ENCODE results near the gene CUL1.

The CUL1 gene

DNA sequence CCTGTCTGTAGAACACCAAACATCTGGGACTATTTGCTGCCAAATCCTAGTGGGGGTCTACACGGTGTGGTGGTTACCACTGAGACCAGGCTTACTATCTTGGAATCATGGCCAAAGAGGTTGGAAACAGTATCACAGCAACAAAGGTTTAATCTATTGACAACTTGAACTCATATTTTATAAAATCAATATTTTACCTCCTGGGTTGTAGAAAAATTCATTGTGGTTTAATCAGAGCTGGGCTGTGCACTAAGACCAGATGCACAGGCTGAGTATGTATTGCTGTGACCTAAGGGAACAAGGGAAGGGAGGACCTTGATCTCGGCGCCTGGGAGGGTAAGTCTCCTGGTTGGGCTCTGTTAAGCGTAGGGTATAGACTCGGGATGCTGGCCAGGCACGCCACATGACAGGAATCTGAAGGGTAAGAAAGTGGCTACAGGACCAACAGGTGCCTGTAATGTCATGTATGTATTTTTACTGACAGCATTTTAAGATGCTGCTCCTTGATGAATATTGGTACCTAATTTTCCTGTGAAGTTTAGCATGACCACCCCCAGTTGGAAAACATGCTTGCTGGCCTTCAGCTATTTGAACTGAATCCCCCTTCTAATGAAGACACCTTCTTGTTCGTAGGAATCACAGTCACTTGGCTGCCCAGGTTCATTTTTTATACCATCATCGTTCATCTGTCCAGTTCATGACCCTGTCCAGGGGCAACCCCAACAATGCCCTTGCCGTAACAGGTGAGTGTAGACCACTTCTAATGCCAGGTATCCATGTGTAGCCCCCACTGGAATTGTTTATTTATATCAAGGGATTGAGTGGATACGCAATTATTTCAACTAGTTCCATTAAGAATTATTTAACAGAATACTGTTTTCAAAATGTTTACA, 105.9 kb downstream of the CUL1 start:
- DNase-seq (ENCODE audit: low spot score) = no peak

DNA sequence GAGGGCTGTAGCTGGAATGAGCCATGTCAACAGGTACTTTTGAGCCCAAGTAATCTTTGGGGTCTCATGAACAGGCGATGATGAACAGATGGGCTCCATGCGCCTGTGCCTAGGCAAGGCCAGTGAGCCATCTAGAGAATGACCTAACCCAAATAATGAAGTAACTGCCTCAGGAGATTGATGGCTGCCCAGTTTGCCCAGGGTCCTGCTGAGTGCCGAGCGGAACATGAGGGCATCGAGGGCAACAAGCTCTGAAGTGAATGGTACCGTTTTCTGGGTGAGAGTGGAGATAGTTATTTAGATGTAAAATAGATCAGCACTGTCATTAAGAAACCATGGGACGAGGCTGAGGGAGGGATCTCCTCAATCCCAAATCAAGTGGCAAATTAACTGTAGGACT, 107.5 kb downstream of the CUL1 start:
- no peak for DNase-seq (ENCODE audit: low spot score)

DNA sequence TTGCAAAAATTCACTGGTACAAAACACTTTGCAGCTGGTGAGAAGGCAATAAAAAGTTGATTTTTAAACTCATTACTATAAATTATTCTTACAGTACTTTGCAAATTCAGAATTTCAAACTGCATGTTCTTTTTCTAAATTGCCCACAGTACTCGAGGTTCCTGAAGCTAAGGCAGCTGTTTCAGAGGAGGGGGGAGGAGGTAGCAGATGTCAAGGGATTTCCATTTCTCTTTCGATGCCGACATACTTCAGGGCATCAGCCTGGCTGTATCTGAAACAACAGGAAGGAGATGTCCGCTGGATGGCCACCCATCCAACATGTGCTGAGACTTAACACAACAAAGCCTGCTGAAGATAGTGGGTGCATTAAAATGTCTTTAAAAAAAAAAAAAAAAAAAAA, 108.7 kb downstream of the CUL1 start:
- DNase-seq (ENCODE audit: low spot score) = no peak

DNA sequence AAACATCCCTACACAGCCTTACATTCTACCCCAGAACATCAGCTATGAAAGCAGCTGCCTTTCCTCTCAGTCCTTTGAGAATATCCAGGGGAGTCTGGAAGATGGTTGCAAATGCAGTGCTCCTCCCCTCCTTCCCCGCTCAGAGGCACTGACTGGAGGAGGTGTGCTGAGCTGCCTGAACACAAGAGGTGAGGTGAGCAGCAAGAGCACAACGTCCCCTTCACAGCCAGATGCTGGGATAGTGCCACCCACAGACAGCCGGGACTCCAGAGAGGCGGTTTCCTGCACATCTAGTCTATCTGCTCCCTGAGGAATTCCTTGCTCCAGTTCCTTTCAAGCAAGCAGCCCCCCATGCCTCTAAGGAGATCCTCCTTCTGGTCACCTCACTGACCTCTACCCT, 111.2 kb downstream of the CUL1 start:
- no peak for DNase-seq (ENCODE audit: low spot score)

DNA sequence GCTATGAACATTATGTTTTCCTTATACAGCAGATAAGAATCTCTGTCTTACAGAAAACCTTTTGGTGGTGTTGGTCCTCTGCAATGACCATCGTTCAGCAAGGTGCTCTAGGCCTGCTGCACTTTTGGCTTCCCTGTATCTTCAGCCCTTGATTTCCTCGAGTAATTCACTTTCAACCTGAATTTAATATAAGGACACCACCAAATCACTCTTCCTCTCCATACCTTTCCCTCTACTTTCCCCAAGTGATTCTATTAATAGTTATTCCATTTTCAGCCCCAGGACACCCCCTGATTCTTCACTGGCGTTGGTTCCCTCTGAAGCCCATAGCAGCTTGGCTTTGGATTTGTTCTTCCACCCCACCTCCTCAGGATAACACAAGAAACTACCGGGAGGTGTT, 113.2 kb downstream of the CUL1 start:
- no peak for DNase-seq (ENCODE audit: low spot score)

DNA sequence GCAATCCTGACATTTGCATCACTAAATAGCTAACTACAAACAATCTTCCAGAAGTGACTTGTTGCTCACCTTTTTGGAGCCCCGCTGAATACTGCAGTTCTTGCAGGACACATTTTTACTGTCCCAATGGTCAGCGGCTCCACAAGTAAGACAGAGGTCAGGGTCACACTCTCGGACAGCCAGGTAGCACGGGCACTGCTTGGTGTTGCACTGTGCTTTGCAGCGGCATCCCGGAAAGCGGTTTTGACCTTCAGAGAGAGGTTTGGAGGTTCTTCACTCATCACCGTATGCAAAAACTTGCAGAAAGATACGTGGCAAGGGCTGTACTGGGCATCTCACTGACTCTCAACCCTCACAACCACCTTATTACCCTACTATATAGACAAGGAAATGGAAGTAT, 115.2 kb downstream of the CUL1 start:
- DNase-seq (ENCODE audit: low spot score) = no peak

DNA sequence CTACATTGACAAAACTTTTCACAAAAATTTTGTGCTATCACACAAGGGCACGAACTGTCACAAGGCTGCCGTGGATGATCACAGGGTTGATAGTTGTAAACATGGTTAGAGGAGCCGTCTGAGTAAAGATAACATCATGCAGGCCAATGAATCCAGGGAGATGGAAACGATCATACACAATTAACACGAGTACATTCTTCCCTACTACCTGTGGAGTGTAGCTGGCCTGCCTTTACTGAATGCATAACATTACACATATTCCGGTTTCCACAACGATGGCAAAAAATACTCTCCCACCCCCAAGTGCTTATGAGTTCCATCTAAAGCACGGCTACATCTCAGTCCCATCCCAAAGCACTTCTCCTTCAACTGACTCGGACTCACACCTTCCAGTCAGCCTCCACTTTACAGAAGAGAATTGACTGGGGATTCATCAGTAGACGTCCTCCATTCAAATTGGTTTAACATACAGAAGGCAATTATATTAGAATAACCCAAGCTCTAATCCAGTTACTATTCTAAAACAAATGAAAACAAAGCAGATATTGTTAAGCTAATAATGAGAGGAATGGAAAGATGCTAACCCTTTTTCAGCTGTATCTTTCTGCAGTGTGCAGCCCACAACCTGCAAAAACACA, 116.3 kb downstream of the CUL1 start:
- DNase-seq (ENCODE audit: low spot score) = no peak

DNA sequence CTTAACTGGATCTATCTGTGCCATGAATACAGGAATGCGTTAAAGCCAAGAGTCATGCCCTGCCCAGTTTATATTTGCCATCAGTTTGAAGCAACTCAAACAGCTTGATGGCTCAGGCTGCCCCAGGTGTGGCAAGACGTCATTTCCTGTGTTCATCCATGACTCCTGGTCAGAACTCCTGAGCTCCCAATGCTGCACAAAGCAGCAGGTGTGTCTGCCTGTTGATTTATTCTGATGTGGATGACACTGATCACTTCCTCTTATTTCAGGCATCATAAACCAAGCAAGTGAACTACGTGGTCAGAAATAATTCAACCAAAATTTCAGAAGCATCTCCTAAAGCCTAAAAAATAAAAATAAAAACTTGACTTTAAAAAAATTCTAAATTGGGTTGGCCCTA, 116.9 kb downstream of the CUL1 start:
- DNase-seq (ENCODE audit: low spot score) = no peak

DNA sequence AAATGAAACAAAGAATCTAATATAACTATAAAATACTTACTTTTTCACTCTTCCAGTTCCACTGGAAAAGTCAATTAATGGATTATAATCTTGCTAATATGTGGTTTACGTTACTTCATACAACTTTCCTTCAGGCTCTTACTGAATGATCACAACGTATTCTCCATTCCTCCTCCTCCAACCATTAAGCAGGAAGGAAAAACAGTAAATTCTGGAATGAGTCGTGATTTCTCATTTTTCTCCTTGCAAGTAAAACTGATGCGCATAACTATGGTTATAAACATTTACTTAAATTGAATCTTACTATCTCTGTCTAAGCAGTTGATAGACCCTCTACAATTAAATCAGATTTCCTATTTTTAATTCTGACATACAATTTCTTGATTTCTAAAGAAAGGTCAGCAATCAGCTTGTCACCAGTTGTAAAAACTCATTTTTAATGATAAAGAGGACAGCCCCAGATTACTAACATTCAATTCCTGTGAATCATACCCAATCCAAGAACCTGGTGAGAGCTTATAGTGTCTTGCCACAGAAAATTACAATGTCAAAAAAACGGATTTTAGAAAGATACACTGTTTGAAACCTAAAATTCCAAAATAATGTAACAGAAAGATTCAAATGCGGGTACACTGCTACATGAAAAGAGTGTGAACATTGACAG, 121.1 kb downstream of the CUL1 start:
- no peak for DNase-seq (ENCODE audit: low spot score)

DNA sequence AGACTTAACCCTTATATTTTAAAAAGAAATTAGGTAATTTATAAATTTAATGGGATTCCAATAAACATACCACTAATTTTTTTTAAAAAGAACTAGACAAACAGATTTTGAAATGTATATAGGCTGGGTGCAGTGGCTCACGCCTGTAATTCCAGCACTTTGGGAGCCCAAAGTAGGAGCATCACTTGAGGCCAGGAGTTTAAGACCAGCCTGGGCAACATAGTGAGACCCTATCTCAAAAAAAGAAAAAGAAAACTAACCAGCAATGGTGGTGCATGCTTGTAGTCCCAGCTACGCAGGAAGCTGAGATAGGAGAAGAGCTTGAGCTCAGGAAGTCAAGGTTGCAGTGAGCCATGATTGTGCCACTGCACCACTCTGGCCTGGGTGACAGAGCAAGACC, 122.7 kb downstream of the CUL1 start:
- no peak for DNase-seq (ENCODE audit: low spot score)

DNA sequence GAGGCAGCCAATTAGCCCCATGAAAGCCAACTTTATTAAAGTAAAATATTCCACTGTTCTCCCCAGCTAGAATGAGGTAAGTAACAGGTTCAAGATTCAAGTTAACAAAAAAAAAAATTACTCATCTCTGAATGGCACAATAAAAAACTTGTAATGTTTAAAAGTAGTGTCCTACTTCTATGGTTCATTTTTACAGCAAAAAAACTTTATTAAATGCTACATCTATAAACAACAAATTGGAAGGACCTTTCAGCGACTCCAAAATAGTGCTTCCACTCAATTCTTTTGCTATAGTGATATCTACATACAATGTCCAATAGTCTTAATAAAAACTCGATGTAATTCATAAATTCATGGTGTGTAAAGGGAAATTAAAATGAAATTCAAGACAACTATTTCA, 126.2 kb downstream of the CUL1 start:
- no peak for DNase-seq (ENCODE audit: low spot score)

DNA sequence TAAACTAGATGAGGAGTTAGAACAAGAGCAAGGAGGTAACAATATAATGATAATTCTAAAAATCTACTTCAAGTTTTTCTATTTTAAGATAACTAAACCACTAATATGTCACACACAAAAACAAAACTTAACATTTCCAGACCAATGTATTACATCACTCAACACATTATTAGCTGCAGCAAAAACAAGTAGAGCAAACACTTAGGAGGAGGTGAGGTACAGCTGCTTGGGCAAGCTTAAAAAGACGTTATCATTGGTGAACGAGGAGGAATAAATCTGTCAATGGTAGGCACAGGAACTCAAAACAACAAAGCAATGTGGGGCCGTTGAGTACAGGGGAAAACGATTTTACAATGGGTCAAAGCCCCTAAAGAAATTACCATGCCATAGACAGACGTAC, 126.6 kb downstream of the CUL1 start:
- no peak for DNase-seq (ENCODE audit: low spot score)

DNA sequence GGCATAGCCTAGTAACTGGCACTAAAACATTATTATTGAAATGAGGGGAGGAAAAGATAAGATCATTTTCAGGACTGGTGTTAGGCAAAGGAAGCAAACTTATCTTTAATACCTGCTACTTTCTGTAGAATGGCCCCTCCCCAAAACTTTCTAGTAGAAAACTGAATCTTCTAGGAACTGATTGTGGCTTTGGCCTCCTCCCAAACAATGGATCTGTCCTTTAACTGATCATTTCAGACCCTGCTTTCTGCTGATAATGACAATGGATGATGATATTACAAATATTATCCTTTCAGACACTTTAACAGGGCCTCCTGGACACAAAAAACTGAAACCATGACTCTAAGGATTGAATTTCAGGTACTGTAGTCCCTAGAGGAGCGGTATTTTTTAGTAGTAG, 130.3 kb downstream of the CUL1 start:
- DNase-seq (ENCODE audit: low spot score) = no peak

DNA sequence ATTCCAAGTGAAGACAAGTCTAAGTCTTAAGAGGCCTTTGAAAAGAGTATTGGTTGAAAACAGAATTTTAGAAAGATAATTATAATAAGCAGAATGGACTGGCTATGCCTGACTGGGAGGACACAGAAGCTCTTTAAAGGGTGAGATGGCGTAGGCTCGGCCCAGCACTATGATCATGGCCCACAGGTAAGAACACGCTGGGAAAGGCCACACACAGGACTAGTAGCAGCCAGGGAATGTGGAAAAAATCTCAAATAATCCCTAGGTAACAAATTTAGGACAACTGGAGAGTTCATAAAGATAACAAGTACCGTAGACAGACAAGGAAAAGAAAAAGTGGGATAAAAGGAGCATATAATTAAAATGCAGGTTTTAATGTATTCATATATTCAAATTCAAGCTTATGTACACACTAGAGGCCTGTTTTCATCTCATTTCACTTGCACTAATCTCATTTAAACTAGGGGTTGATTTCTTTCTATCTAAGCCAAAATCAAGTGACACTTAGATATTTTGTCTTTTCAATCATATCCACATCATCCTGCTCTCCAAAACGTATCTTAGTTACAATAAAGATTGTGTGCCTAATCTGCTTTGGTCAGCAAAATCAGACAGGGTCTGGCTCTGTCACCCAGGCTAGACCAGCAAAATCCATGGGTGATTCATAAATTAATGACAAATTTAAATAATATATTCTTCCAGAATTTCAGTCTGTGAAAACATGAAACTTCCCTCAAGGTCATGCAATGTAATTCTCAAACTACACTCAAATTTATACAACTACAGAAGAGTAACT, 132.4 kb downstream of the CUL1 start:
- no peak for DNase-seq (ENCODE audit: low spot score)

DNA sequence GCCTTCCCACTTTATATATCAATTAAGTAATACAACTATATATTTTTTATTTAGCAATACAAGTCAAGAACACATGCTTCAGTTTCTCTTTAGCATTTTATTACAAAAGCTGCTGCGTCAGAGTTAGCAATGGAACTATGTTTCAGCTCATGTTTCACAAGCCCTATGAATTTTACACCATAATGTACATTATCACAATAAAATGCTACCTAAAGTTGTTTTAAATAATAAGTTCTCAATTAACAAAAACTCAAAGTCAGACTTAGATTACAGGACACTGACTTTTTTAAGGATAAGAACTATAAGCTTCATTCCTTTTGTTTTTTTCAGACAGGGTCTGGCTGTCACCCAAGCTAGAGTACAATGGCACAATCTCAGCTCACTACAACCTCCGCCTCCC, 133.1 kb downstream of the CUL1 start:
- no peak for DNase-seq (ENCODE audit: low spot score)

DNA sequence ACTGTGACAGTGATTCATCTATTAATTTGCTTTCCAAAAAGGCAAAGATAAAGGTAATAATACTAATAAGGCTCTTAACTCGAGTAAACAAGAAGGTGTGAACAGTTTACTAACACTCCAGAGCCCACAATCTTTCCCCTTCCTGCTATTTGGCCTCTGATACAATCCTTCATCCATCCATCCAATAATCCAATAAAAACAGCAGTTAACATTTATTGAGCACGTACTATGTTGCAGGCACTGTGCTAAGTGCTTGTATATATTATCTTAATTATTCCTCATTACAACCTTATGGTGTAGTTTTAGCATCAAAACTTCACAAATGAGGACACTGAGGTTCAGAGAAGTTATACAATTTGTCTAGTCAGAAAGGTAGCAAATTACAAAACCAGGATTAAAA, 135.9 kb downstream of the CUL1 start:
- no peak for DNase-seq (ENCODE audit: low spot score)

DNA sequence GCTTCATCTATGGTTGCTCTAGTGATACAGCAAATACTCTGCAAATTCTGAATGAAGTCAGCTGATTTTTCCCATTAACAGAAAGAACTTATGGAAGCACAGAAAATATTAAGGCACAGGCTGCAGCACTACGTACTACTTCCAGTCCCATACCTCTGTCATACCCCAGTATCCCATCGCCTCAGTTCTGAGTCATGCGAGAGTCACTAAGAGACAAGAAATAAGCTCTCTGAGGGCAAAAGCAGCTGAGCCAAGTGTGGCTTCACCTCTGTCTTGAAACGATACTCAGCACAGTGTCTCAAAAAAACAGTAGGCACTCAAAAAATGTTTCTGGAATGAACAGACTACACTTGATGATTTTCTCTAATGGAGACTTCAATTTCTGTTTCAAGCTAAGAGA, 137.2 kb downstream of the CUL1 start:
- DNase-seq (ENCODE audit: low spot score) = no peak

DNA sequence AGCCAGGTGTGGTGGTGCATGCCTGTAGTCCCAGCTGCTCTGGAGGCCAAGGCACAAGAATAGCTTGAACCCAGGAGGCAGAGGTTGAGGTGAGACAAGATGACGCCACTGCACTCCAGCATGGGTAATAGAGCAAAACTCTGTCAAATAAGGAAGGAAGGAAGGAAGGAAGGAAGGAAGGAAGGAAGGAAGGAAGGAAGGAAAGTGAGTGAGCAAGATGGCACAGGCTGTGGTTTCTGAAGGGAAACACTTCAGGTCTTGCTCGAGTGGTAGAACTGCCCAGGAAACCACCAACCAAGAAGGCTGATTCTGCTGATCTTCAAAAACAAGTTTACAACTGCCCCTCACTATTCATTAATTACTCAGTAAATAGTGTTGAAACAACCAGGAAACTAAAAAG, 140.2 kb downstream of the CUL1 start:
- no peak for DNase-seq (ENCODE audit: low spot score)

DNA sequence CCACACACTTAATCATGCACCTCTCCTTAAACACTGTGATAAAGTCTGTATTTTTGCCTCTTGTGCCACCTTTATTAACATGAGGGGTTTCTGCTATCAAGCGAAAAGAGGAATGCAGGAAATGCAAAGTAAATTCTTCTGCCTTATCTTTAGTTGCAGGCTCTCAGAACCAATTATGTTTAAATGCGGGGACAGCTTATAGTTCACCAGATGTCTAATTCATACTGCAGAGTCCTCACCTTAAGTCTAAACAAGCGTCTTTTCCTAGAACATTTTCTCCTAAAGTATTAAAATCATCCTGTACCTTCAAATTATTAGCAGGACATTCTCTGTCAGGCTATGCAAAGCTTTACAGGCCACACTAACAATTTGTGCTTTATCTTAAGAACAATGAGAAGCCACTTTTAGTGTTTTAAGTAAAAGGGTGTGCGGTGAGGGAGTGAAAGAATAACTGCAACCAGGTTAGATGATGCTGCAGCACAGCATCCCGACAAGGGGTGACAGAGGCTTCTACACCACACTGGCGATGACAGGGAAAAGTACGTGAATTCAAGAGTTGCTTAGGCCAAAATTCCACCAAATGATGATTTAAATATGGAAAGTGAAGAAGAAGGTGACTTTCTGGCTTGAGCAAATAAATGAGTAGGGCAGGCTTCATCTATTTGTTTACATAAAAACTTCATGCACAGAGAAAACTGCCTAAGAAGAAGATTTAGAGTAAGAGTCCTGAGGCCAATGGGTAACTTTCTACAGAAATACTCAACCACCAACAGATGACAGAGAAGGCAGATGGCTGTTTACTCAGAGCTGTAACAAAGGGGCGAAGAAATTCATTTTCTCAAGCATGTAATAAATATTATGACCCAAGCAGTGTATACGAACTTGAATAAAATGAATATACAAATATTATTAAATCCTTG, 149.4 kb downstream of the CUL1 start:
- no peak for DNase-seq (ENCODE audit: low spot score)

DNA sequence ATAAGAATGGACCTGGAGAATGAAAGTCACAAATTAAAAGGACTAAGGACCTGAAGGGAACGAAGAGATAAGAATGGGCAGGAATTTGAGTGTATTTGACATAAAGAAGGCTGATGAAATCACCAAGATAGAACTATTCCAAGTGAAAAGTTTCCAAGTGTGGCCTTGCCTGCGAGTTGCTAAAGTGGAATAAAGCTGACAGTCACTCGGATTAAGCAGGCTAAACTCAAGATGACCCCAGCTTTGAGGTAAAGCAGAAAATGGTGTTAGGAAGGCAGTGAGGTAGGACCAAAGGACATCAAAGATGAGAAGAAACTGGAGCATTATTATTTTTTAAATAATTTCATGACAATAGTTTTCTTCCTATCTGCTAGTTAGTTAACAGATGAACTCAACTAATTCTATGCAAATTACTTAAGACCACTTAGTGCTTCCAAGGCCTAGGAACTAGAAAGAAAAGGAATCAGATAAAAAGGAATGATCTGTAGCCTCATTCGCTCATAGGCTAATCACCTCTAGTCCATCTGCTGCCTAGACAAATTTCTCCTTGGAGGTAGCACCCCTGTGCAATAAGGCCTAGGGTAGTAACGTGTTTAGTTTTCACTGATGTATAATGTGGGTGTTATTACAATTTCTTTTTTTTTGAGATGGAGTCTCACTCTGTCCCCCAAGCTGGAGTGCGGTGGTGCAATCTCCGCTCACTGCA, 150.8 kb downstream of the CUL1 start:
- no peak for DNase-seq (ENCODE audit: low spot score)

DNA sequence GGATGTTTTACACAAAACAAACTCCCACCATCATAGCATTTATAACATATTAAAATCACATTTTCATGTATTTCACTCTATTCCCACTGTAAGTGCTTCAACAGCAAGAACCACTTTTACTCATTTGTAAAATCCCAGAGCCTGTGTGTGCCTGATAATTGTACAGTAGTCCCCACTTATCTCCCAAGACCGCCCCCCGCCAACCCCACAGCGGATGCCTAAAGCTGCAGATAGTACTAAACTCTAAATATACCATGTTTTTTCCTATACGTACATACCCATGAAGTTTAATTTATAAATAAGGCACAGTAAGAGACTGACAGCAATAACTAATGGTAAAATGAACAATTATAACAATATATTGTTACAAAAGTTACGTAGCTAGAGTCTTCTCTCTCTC, 151.9 kb downstream of the CUL1 start:
- DNase-seq (ENCODE audit: low spot score) = no peak
